ENCODE measurements around the gene ABHD18. TPM values are rescaled to one million over a fixed set of nuclear protein-coding genes. Genes with fewer than 3 reads are reported as not detected.
A peak's percentile ranks its signal among the peaks of the same experiment; 100 is the strongest.

ABHD18 gene
- total RNA-seq, 6 experiments from 2014 or later, result 8.3 to 12.2 (median 10.2) TPM

DNA sequence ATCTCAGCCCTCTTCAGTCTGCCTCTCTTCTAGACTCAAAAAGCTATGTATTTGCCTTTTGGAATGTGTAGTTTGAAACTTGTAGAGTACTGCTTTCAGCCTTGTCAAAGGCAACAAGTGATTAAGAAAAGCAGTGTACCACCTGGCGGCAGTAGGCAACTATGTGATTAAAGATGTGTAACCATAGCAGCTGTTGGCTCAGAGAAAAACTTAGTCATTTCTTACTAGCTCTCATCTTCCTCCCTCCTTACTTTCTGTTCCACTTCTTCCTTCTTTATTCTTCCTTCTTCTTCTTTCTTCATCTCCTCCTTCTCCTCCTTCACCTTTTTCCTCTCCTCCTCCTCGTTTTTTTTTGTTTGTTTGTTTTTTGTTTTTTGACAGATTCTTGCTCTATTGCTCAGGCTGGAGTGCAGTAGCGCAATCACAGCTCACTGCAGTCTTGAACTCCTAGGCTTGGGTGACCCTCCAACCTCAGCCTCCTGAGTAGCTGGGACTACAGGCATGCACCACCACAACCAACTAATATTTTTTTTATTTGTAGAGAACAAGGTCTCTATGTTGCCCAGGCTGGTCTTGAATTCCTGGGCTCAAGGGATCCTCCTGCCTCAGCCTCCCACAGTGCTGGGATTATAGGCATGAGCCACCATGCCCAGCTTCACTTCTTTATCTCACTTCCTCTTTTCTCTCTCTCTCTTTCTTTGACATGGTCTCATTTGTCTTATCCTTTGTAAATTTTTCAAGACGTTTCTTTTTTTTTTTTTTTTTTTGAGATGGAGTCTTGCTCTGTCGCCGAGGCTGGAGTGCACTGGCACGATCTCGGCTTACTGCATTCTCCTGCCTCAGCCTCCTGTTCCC lies 32.6 kb downstream of the ABHD18 start:
- no peaks in the 10 kb centered on the region for H3K9me3 ChIP-seq
- WGBS (ENCODE audit: insufficient coverage, low coverage, low lambda C conversion rate, missing lambda C conversion rate), result 84% methylated on average over 8 of the region's 8 CpGs
- DNase-seq (no peak), ATAC-seq (peak in 2 of 4 donors; percentile 17 to 27)
- intact Hi-C loops (cut with DNase I), result no loop called here
- H3K27ac ChIP-seq, result no peak overlapping the region
- TF ChIP-seq, protein P1, sequence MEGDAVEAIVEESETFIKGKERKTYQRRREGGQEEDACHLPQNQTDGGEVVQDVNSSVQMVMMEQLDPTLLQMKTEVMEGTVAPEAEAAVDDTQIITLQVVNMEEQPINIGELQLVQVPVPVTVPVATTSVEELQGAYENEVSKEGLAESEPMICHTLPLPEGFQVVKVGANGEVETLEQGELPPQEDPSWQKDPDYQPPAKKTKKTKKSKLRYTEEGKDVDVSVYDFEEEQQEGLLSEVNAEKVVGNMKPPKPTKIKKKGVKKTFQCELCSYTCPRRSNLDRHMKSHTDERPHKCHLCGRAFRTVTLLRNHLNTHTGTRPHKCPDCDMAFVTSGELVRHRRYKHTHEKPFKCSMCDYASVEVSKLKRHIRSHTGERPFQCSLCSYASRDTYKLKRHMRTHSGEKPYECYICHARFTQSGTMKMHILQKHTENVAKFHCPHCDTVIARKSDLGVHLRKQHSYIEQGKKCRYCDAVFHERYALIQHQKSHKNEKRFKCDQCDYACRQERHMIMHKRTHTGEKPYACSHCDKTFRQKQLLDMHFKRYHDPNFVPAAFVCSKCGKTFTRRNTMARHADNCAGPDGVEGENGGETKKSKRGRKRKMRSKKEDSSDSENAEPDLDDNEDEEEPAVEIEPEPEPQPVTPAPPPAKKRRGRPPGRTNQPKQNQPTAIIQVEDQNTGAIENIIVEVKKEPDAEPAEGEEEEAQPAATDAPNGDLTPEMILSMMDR (IDR thresholded peaks at IDR 0.05), result no peak
- TF ChIP-seq POLR2A (IDR thresholded peaks at IDR 0.05), result no peak
- no peaks in the 10 kb centered on the region for H3K4me1 ChIP-seq
- peaks cover 0 to 2% (median 0%) of the 10 kb centered on the region in 4 donors for H3K36me3 ChIP-seq
- H3K27me3 ChIP-seq, result no peaks in the 10 kb centered on the region
- no peak overlapping the region for H3K4me3 ChIP-seq

DNA sequence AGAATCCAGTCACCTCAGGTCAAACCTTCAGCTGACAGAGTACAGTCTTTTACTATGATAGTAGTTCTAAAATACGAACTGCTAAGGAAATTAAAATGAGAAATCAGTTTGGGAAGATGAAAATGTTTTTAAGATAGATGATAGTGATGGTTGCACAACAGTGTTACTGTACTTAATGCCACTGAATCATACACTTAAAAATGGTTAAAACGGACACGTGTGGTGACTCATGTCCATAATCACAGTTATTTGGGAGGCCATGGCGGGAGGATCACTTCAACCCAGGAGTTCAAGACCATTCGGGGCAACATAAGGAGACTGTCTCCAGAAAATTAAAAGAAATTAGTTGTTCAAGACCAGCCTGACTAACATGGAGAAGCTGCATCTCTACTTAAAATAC lies 41.4 kb downstream of the ABHD18 start:
- WGBS (ENCODE audit: insufficient coverage, low coverage, low lambda C conversion rate, missing lambda C conversion rate), result 98% methylated on average over 5 of the region's 5 CpGs
- ATAC-seq (no peak), DNase-seq (no peak)
- TF ChIP-seq POLR2A (IDR thresholded peaks at IDR 0.05), result no peak
- TF ChIP-seq, protein P1 (IDR thresholded peaks at IDR 0.05), result no peak
- Histone ChIP-seq H3K27me3 (no peaks in the 10 kb centered on the region), H3K27ac (no peak overlapping the region), H3K9me3 (no peaks in the 10 kb centered on the region), H3K4me1 (no peaks in the 10 kb centered on the region), H3K4me3 (no peak overlapping the region), H3K36me3 (peaks cover 0 to 4% (median 0%) of the 10 kb centered on the region in 4 donors)
- intact Hi-C loops (cut with DNase I), result no loop called here

DNA sequence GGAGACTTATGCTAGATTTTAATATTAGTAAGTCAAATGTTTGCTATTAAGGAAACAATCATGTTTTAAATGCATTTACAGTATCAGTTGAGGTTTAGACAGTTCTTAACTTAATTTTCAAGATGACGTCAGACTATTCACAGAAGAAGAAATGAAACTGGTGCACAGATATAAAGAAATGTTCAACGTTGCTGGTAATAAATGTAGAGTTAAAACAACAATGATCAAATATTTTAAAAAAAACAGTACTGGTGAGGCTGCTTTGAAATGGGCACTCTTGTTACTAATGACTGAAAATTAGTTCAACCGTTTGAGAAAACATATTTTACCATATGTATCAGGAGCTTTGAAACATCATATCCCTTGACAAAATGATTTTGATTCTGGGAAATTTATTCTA lies 44.2 kb downstream of the ABHD18 start:
- intact Hi-C loops (cut with DNase I), result no loop called here
- WGBS (ENCODE audit: insufficient coverage, low coverage, low lambda C conversion rate, missing lambda C conversion rate), result 71% methylated on average over 3 of the region's 3 CpGs
- H3K9me3 ChIP-seq, result no peaks in the 10 kb centered on the region
- H3K4me1 ChIP-seq, result no peaks in the 10 kb centered on the region
- H3K4me3 ChIP-seq, result no peak overlapping the region
- no peak overlapping the region for H3K27ac ChIP-seq
- DNase-seq, result no peak
- no peaks in the 10 kb centered on the region for H3K36me3 ChIP-seq
- H3K27me3 ChIP-seq, result no peaks in the 10 kb centered on the region
- no peak for ATAC-seq
- TF ChIP-seq POLR2A (IDR thresholded peaks at IDR 0.05), result no peak

DNA sequence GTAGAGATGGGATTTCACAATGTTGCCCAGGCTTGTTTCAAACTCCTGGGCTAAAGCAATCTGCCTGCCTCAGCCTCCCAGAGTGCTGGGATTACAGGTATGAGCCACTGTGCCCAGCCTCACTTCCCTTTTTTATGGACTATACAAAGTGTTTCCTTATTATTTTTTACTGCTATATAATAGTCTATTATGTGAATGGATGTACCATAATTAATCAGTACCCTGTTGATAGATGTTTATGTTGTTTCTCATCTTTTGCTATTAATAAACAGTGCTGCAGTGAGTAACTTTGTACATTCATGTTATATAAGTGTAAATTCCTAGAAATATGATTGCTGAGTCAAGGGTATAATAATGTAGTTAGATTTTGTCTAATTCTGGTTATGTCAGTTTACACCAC lies 60.1 kb downstream of the ABHD18 start:
- Histone ChIP-seq H3K27ac (no peak overlapping the region), H3K4me1 (no peaks in the 10 kb centered on the region), H3K9me3 (no peaks in the 10 kb centered on the region), H3K4me3 (no peak overlapping the region), H3K36me3 (peaks cover 0 to 35% (median 0%) of the 10 kb centered on the region in 4 donors), H3K27me3 (no peaks in the 10 kb centered on the region)
- no peak for DNase-seq
- intact Hi-C loops (cut with DNase I), result no loop called here
- TF ChIP-seq, protein P1 (IDR thresholded peaks at IDR 0.05), result no peak
- TF ChIP-seq POLR2A (IDR thresholded peaks at IDR 0.05), result no peak
- no peak for ATAC-seq

DNA sequence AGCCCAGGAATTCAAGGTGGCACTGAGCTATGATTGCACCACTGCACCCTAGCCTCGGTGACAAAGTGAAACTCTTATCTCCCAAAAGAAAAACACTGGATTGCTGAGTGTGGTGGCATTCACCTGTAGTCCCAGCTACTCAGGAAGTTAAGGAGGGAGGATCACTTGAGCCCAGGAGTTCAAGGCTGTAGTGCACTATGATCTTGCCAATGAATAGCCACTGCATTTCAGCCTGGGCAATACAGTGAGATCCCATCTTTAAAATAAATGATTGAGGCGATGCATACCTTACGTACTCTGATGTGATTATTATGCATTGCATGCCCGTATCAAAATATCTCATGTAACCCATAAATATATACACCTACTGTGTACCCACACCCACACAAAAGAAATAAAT lies 64.7 kb downstream of the ABHD18 start:
- Histone ChIP-seq H3K27ac (no peak overlapping the region), H3K4me3 (no peak overlapping the region), H3K9me3 (no peaks in the 10 kb centered on the region), H3K36me3 (peaks cover 0 to 12% (median 0%) of the 10 kb centered on the region in 4 donors), H3K27me3 (no peaks in the 10 kb centered on the region), H3K4me1 (peaks cover 0 to 9% (median 0%) of the 10 kb centered on the region in 4 donors)
- intact Hi-C loops (cut with DNase I), result no loop called here
- TF ChIP-seq, protein P1 (IDR thresholded peaks at IDR 0.05), result no peak
- no peak for TF ChIP-seq POLR2A (IDR thresholded peaks at IDR 0.05)
- DNase-seq (no peak), ATAC-seq (no peak)
- 91% methylated on average over 3 of the region's 4 CpGs for WGBS (ENCODE audit: insufficient coverage, low coverage, low lambda C conversion rate, missing lambda C conversion rate)
